GM19023 (cell line): ENCODE measurements around the gene HDHD2.
"Not testable (repeated sequence)": the region's sequence is repeated elsewhere in the genome, so short reads cannot be mapped to it uniquely, and the experiment has no call there.

Source experiments
- ATAC-seq: cut with Tn5 transposase; IDR thresholded peaks from one replicate; pipeline ENCODE4 v1.9.1; 2021; ENCODE audit warnings: mild to moderate bottlenecking, moderate library complexity; ENCODE audit not compliant: unreplicated experiment

HDHD2 gene

GRCh38 chr18:47150029-47150823 is at the start of gene HDHD2:
HDHD2 (minus strand) TSS chr18:47150500; CDS start chr18:47136439, 14,061 bp downstream.
- ATAC-seq, result peak; percentile 94

GRCh38 chr18:47195961-47196360 is 45.7 kb upstream of the HDHD2 start:
- not testable (repeated sequence) for ATAC-seq

- ATAC-seq, result no peak
Observed at GRCh38 chr18:47191961-47192360, 41.7 kb upstream of the HDHD2 start.

GRCh38 chr18:47187721-47188120 is 37.4 kb upstream of the HDHD2 start:
- no peak for ATAC-seq

GRCh38 chr18:47184419-47185050 is 34.2 kb upstream of the HDHD2 start:
- ATAC-seq, result no peak

GRCh38 chr18:47182156-47182555 is 31.9 kb upstream of the HDHD2 start:
- not testable (repeated sequence) for ATAC-seq

GRCh38 chr18:47180765-47181164 is 30.5 kb upstream of the HDHD2 start:
- no peak for ATAC-seq

GRCh38 chr18:47179520-47179919 is 29.2 kb upstream of the HDHD2 start:
- no peak for ATAC-seq

GRCh38 chr18:47175898-47176575 is 25.7 kb upstream of the HDHD2 start, which contains the start of gene IER3IP1:
IER3IP1 (minus strand) TSS chr18:47176364; CDS start chr18:47176277, 87 bp downstream.
- peak; percentile 80 for ATAC-seq

GRCh38 chr18:47175283-47175897 is 25.1 kb upstream of the HDHD2 start:
- ATAC-seq, result peak; percentile 19

GRCh38 chr18:47174545-47175116 is 24.3 kb upstream of the HDHD2 start:
- ATAC-seq, result no peak

- no peak for ATAC-seq
Observed at GRCh38 chr18:47172476-47172875, 22.2 kb upstream of the HDHD2 start.

GRCh38 chr18:47168913-47169312 is 18.6 kb upstream of the HDHD2 start:
- no peak for ATAC-seq

GRCh38 chr18:47168509-47168908 is 18.2 kb upstream of the HDHD2 start:
- ATAC-seq, result no peak

- ATAC-seq, result no peak
Observed at GRCh38 chr18:47166294-47166693, 16.0 kb upstream of the HDHD2 start.

GRCh38 chr18:47163241-47163640 is 12.9 kb upstream of the HDHD2 start:
- ATAC-seq, result peak; percentile 81

GRCh38 chr18:47160256-47160655 is 10.0 kb upstream of the HDHD2 start:
- no peak for ATAC-seq

GRCh38 chr18:47158404-47158803 is 8.1 kb upstream of the HDHD2 start:
- not testable (repeated sequence) for ATAC-seq

- no peak for ATAC-seq
Observed at GRCh38 chr18:47151439-47151838, 1.1 kb upstream of the HDHD2 start.

GRCh38 chr18:47150824-47151366 is 595 bp upstream of the HDHD2 start:
- no peak for ATAC-seq
